Endothelial cell of umbilical vein (primary cell): ENCODE results near the gene C2orf42. TPM values are rescaled to one million over a fixed set of nuclear protein-coding genes. Genes with fewer than 3 reads are reported as not detected.

Source experiments
- BruUV-seq: library from RNA; stranded (reverse); fragments of 400-500 nt; replicated peaks from 2 replicates; lab custom pipeline; 2021; lab: Mats Ljungman, UMichigan
- CTCF ChIA-PET: fragments of 300-600, 350-600 bp; sonication (Branson Sonifier 250); formaldehyde crosslinking; loops from one replicate; lab custom pipeline; 2021; ENCODE audit warnings: antibody characterized with exemption, inconsistent platforms; lab: Charles Lee
- POLR2A ChIA-PET: fragments of 300-600, 350-600 bp; sonication (Branson Sonifier 250); formaldehyde crosslinking; loops from one replicate; lab custom pipeline; 2021; ENCODE audit warnings: antibody characterized with exemption, inconsistent platforms; lab: Charles Lee
- DNase-seq: peaks from one replicate; pipeline ENCODE4 v3.0.0-alpha.2; 2011; ENCODE audit warnings: low read depth, low spot score
- FAIRE-seq: peaks from 2 replicates; lab custom pipeline; 2011; peaks lifted over from hg19 to GRCh38; lab: Jason Lieb, UNC
- H2AFZ ChIP-seq: 2 replicates; pipeline ENCODE4 v1.6.0; 2012; ENCODE audit warnings: low read depth, low read length, control low read depth, inconsistent platforms
- H3K27ac ChIP-seq: 2 replicates; pipeline ENCODE4 v1.5.1; 2011; ENCODE audit warnings: low read depth, mild to moderate bottlenecking, control low read depth, low read length, moderate library complexity; ENCODE audit not compliant: insufficient read depth
- H3K27me3 ChIP-seq, 2 experiments: 2 replicates each; pipeline versions ENCODE4 v1.6.0 to v1.6.1; 2011; ENCODE audit warnings: low read length in 2 of 2, mixed read lengths in 1 of 2; ENCODE audit not compliant: control insufficient read depth in 2 of 2, insufficient read depth in 2 of 2
- H3K36me3 ChIP-seq, 2 experiments: 2 replicates in 1 of 2; 3 replicates in 1 of 2; pipeline ENCODE4 v1.5.1; 2011; ENCODE audit warnings: low read length in 2 of 2, mild to moderate bottlenecking in 1 of 2, moderate library complexity in 1 of 2; ENCODE audit not compliant: control insufficient read depth in 2 of 2, insufficient read depth in 2 of 2; ENCODE audit errors: extremely low read depth in 1 of 2
- H3K4me1 ChIP-seq: 3 replicates; pipeline ENCODE4 v1.5.1; 2011; ENCODE audit warnings: mild to moderate bottlenecking, low read length; ENCODE audit not compliant: control insufficient read depth, insufficient read depth; ENCODE audit errors: extremely low read depth
- H3K4me2 ChIP-seq: 2 replicates; pipeline ENCODE4 v1.6.1; 2011; ENCODE audit warnings: low read length, control low read depth, mixed read lengths; ENCODE audit not compliant: insufficient read depth
- H3K4me3 ChIP-seq, 3 experiments: fragments of 200-600 bp in 1 of 3; sonication (generic), shearing (Covaris generic) in 1 of 3; replicated peaks in 1 of 3; 2 replicates each; pipeline ENCODE4 v1.5.1; 2011 to 2016; ENCODE audit warnings: control low read depth in 3 of 3, low read length in 3 of 3, mild to moderate bottlenecking in 2 of 3, inconsistent platforms in 1 of 3, low read depth in 1 of 3, moderate library complexity in 1 of 3; ENCODE audit not compliant: insufficient read depth in 1 of 3
- H3K79me2 ChIP-seq: 2 replicates; pipeline ENCODE4 v1.6.0; 2012; ENCODE audit warnings: low read length, inconsistent platforms; ENCODE audit not compliant: control insufficient read depth, insufficient read depth
- H3K9ac ChIP-seq: replicated peaks from 2 replicates; pipeline ENCODE3; 2011; ENCODE audit warnings: low read length, control low read depth; ENCODE audit not compliant: insufficient read depth; ENCODE audit errors: extremely low read depth
- H3K9me1 ChIP-seq: replicated peaks from 3 replicates; pipeline ENCODE4 v1.6.0; 2011; ENCODE audit warnings: mild to moderate bottlenecking, low read length; ENCODE audit not compliant: control insufficient read depth, insufficient read depth; ENCODE audit errors: extremely low read depth
- H3K9me3 ChIP-seq: replicated peaks from 2 replicates; pipeline ENCODE4 v1.5.1; 2012; ENCODE audit warnings: low read length, inconsistent platforms; ENCODE audit not compliant: control insufficient read depth, insufficient read depth
- H4K20me1 ChIP-seq: replicated peaks from 2 replicates; pipeline ENCODE3; 2011; ENCODE audit warnings: mild to moderate bottlenecking, low read length; ENCODE audit not compliant: control insufficient read depth, insufficient read depth; ENCODE audit errors: extremely low read depth
- EZH2 ChIP-seq: IDR thresholded peaks from 2 replicates; pipeline ENCODE4 v1.6.1; 2012; ENCODE audit warnings: borderline replicate concordance, low read depth, mild to moderate bottlenecking, moderate library complexity, low read length, inconsistent platforms; ENCODE audit not compliant: severe bottlenecking
- FOS ChIP-seq: IDR thresholded peaks from 2 replicates; pipeline ENCODE4 v1.6.1; 2011; ENCODE audit warnings: mild to moderate bottlenecking, low read length, moderate library complexity, borderline replicate concordance; ENCODE audit not compliant: insufficient read depth
- GATA2 ChIP-seq: IDR thresholded peaks from 2 replicates; pipeline ENCODE4 v1.7.0; 2011; ENCODE audit warnings: low read depth, mild to moderate bottlenecking, moderate library complexity, mixed read lengths, low read length; ENCODE audit not compliant: insufficient read length, insufficient read depth
- JUN ChIP-seq: IDR thresholded peaks from 2 replicates; pipeline ENCODE4 v1.6.1; 2011; ENCODE audit warnings: borderline replicate concordance, low read depth; ENCODE audit not compliant: insufficient read length, insufficient read depth
- MYC ChIP-seq: IDR thresholded peaks from one replicate; pipeline ENCODE4 v1.6.1; 2011; ENCODE audit warnings: mild to moderate bottlenecking, low read depth, low read length
- POLR2A ChIP-seq: IDR thresholded peaks from 2 replicates; pipeline ENCODE4 v1.6.1; 2012; ENCODE audit warnings: low read depth, mild to moderate bottlenecking, control low read depth, low read length
- POLR2AphosphoS5 ChIP-seq: IDR thresholded peaks from 2 replicates; pipeline ENCODE4 v1.6.1; 2012; ENCODE audit warnings: low read depth, mild to moderate bottlenecking, control low read depth, low read length, moderate library complexity; ENCODE audit not compliant: insufficient read depth
- dilution Hi-C: fragments of 300-500 bp; cut with MboI; formaldehyde crosslinking; loops from one replicate; pipeline ENCODE4 v1.15.0; 2019; ENCODE audit warnings: low sequenced_read_pairs; ENCODE audit not compliant: extremely low pct_ligation_motif_present
- intact Hi-C: fragments of 100-400 bp; cut with micrococcal nuclease; formaldehyde crosslinking; loops from one replicate; pipeline ENCODE4 v1.10.0; 2022
- polyA plus RNA-seq, 4 experiments: library from polyadenylated mRNA; depleted of rRNA in 3 of 4; stranded (reverse) in 3 of 4; unstranded in 1 of 4; fragments of >200 nt; gene quantifications; 2 replicates each; pipeline versions ENCODE4 v1.2.1 to v1.2.3, GENCODE V29; 2011 to 2012; ENCODE audit warnings: missing spikeins in 1 of 4
- total RNA-seq: library from RNA; stranded (reverse); gene quantifications from 2 replicates; pipeline ENCODE4 v1.2.3, GENCODE V29; 2021
- TF ChIP-seq, protein P1 (sequence below), 2 donors: IDR thresholded peaks; 1 replicate in 1 of 2; 2 replicates in 1 of 2; pipeline ENCODE4 v1.5.1; 2011; ENCODE audit warnings: low read length in 2 of 2, mild to moderate bottlenecking in 2 of 2, moderate library complexity in 2 of 2, control low read depth in 1 of 2, inconsistent platforms in 1 of 2, low read depth in 1 of 2; ENCODE audit not compliant: insufficient read depth in 1 of 2; ENCODE audit errors: extremely low read depth in 1 of 2
- TF ChIP-seq, protein P2 (sequence below): IDR thresholded peaks from 2 replicates; pipeline ENCODE4 v1.6.1; 2011; ENCODE audit not compliant: insufficient read depth, insufficient read length

Gene C2orf42
- total and polyA plus RNA-seq, 2 donors (not counting 3 experiments of a cell fraction or from before 2014, with no cell fraction given) = 7.9 to 13.1 TPM

- Histone ChIP-seq H3K9me1 (no peaks in the 10 kb centered on the region), H3K36me3 (peaks cover 14 to 25% of the 10 kb centered on the region in 2 experiments), H3K79me2 (no peaks in the 10 kb centered on the region), H3K4me2 (no peak overlapping the region), H3K9me3 (no peaks in the 10 kb centered on the region), H3K27me3 (no peaks in the 10 kb centered on the region), H3K4me3 (no peak overlapping the region), H3K27ac (no peak overlapping the region), H4K20me1 (no peaks in the 10 kb centered on the region), H3K9ac (no peak overlapping the region), H3K4me1 (peaks cover 8% of the 10 kb centered on the region), H2AFZ (no peak overlapping the region)
- FAIRE-seq (no peak), DNase-seq (no peak)
- ChIA-PET POLR2A (no interaction called here), CTCF (interaction anchor here (1.8 kb wide), 1 partner anchor 303 kb away, joined by 5 read pairs; no protein-coding TSS in a partner anchor)
- BruUV-seq = no TSS peak
- TF ChIP-seq EZH2 (no peak), POLR2AphosphoS5 (no peak), MYC (no peak)
- dilution Hi-C loops (no loop called here), intact Hi-C loops (loop anchor here (5.0 kb wide), 1 partner anchor 303 kb away; no protein-coding TSS in a partner anchor)
Observed at GRCh38 chr2:70214953-70215549, 24.2 kb upstream of the C2orf42 start.

DNA sequence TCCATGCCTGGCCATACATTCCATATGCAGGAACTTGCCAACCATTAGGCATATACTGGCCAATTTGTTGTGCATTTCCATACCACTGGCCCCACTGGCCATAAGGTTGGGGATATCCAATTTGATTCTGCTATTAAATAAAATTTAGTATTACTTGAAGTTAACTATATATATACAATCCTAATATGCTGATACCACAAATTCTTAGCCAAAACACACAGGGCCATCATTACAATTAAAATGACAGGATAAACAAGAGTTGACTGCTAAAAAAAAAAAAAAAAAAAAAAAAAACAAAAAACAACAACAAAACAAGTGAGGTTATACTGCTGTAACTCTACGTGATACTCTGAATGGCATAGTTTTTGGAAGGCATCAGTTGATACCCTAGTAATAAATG lies 23.5 kb upstream of the C2orf42 start:
- Histone ChIP-seq H3K9ac (no peak overlapping the region), H3K27me3 (no peaks in the 10 kb centered on the region), H3K9me3 (no peaks in the 10 kb centered on the region), H3K27ac (no peak overlapping the region), H3K79me2 (no peaks in the 10 kb centered on the region), H2AFZ (no peak overlapping the region), H3K36me3 (peaks cover 13 to 22% of the 10 kb centered on the region in 2 experiments), H3K4me3 (no peak overlapping the region), H3K4me2 (no peak overlapping the region), H3K4me1 (peaks cover 8% of the 10 kb centered on the region), H4K20me1 (no peaks in the 10 kb centered on the region), H3K9me1 (no peaks in the 10 kb centered on the region)
- dilution Hi-C loops (no loop called here), intact Hi-C loops (loop anchor here (5.0 kb wide), 1 partner anchor 302 kb away; no protein-coding TSS in a partner anchor)
- DNase-seq (no peak), FAIRE-seq (no peak)
- BruUV-seq = no TSS peak
- CTCF ChIA-PET = interaction anchor here (1.8 kb wide), 1 partner anchor 303 kb away, joined by 5 read pairs; no protein-coding TSS in a partner anchor
- POLR2A ChIA-PET = no interaction called here
- no peak for TF ChIP-seq GATA2
- TF ChIP-seq FOS = no peak
- TF ChIP-seq EZH2 = no peak
- no peak for TF ChIP-seq POLR2AphosphoS5
- TF ChIP-seq, protein P1, sequence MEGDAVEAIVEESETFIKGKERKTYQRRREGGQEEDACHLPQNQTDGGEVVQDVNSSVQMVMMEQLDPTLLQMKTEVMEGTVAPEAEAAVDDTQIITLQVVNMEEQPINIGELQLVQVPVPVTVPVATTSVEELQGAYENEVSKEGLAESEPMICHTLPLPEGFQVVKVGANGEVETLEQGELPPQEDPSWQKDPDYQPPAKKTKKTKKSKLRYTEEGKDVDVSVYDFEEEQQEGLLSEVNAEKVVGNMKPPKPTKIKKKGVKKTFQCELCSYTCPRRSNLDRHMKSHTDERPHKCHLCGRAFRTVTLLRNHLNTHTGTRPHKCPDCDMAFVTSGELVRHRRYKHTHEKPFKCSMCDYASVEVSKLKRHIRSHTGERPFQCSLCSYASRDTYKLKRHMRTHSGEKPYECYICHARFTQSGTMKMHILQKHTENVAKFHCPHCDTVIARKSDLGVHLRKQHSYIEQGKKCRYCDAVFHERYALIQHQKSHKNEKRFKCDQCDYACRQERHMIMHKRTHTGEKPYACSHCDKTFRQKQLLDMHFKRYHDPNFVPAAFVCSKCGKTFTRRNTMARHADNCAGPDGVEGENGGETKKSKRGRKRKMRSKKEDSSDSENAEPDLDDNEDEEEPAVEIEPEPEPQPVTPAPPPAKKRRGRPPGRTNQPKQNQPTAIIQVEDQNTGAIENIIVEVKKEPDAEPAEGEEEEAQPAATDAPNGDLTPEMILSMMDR (IDR thresholded peaks at IDR 0.05; ENCODE audit: extremely low read depth in 1 of 2, insufficient read depth in 1 of 2, low read depth in 1 of 2, low read length in 2 of 2) = no peak
- TF ChIP-seq JUN = no peak
- TF ChIP-seq MYC = no peak
- TF ChIP-seq, protein P2, sequence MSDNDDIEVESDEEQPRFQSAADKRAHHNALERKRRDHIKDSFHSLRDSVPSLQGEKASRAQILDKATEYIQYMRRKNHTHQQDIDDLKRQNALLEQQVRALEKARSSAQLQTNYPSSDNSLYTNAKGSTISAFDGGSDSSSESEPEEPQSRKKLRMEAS = no peak
- TF ChIP-seq POLR2A = no peak
